Ovary (tissue), 9 donors: ENCODE data around the gene TMEM63B. TPM values are rescaled to one million over a fixed set of nuclear protein-coding genes. Genes with fewer than 3 reads are reported as not detected.

Experiments used
- DNase-seq, 5 donors: peaks; one replicate each; pipeline ENCODE4 v3.0.0-alpha.2; 2019 to 2020
- H3K27ac ChIP-seq, 2 donors: fragments of 200-600 bp; one replicate each; pipeline versions ENCODE4 v1.5.1 to v1.8.0; 2019 to 2022
- H3K27me3 ChIP-seq: fragments of 200-600 bp; one replicate; pipeline ENCODE4 v1.8.0; 2022
- H3K36me3 ChIP-seq: fragments of 200-600 bp; sonication (generic); one replicate; pipeline ENCODE4 v1.5.1; 2019
- H3K4me1 ChIP-seq: one replicate; pipeline ENCODE4 v1.8.1; 2013; ENCODE audit warnings: mild to moderate bottlenecking, moderate library complexity; ENCODE audit not compliant: insufficient read depth
- H3K4me3 ChIP-seq: fragments of 200-600 bp; sonication (generic); one replicate; pipeline ENCODE4 v1.5.1; 2017
- H3K9me3 ChIP-seq, 2 donors: fragments of 200-600 bp in 1 of 2; sonication (generic) in 1 of 2; one replicate each; pipeline versions ENCODE4 v1.5.1 to v1.8.1; 2013 to 2019; ENCODE audit warnings: mild to moderate bottlenecking in 1 of 2, moderate library complexity in 1 of 2
- EP300 ChIP-seq: sonication (generic); formaldehyde crosslinking; IDR thresholded peaks from one replicate; pipeline ENCODE4 v1.6.1; 2017; ENCODE audit warnings: antibody characterized with exemption
- POLR2A ChIP-seq: fragments of 450-650 bp; IDR thresholded peaks from one replicate; pipeline ENCODE4 v1.6.1; 2017; ENCODE audit warnings: antibody characterized with exemption, mild to moderate bottlenecking, moderate library complexity
- WGBS, 3 donors: extraction: QIAGEN DNeasy Blood & Tissue Kit in 1 of 3; methylation state at CpG; one replicate each; pipeline versions ENCODE4 v1.1.5 to v1.1.7; 2013 to 2017; 5-methylcytosine and 5-hydroxymethylcytosine counted together
- intact Hi-C, 4 donors: fragments of 100-400 bp; cut with DNase I; formaldehyde crosslinking; loops; one replicate each; pipeline versions ENCODE4 v1.11.0 to v1.15.1; 2022 to 2023
- polyA plus RNA-seq, 2 donors: library from polyadenylated mRNA; stranded (reverse); fragments of 200-250 nt in 1 of 2; fragments of 350-450 nt in 1 of 2; fragmentation: Illumina TruSeq in 1 of 2; extraction: RNeasy Lipid Tissue Mini Kit (QIAGEN cat#74804) in 1 of 2; gene quantifications; one replicate each; pipeline ENCODE4 v1.2.3, GENCODE V29; 2013 to 2014
- total RNA-seq, 7 donors: library from RNA; depleted of rRNA in 2 of 7; stranded (reverse); fragments of >200 nt in 2 of 7; fragmentation: NEBNext Ultra II Directional in 3 of 7; extraction: Animal tissue kit (Norgen Biotek cat#: 25700) in 3 of 7; gene quantifications; one replicate each; pipeline versions ENCODE4 v1.1.0 to v1.2.4, GENCODE V29; 2016 to 2023
- TF ChIP-seq, protein P1 (sequence below), 3 donors: fragments of 450-650 bp in 2 of 3; fragments of 200-600 bp in 1 of 3; IDR thresholded peaks; one replicate each; pipeline versions ENCODE4 v1.5.1 to v1.8.0; 2016 to 2022; ENCODE audit warnings: antibody characterized with exemption in 3 of 3, mild to moderate bottlenecking in 1 of 3
- donor health status: DM: no; HTN: no; CAD: no; lungs with moderate emphysema.
- donor health status: DM: no; HTN: no; CAD: no.
- donor health status: Bipolar disorder and iron deficiency.
- donor health status: DM: yes; HTN: yes; CAD: no.
- donor health status: DM: no; HTN: no; CAD: no.
- donor health status: DM: yes; HTN: yes; CAD: no.

TMEM63B gene
- total and polyA plus RNA-seq, 9 donors: 7.5 to 25.7 (median 16.5) TPM

DNA sequence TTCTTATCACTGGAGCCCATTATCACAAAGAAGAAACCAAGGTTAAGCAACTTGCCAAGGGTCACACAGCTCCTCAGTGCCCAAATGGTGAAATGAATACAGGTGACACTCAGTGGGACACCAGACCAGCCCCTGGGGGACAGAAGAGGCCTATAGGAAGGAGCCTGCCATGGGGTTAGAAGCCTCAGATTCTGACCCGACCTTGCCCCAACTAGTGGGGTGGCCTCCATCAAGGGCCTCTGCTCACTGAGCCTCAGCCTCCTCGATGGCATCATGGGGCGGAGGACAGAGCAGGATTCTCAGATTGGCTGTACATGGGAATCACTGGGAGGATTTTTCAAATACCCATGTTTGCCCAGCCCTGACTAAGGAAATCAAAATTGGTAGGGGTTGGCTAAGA lies 47.7 kb upstream of the TMEM63B start:
- H3K36me3 ChIP-seq: no peaks in the 10 kb centered on the region
- WGBS, 3 donors: 81 to 87% (median 82%) methylated on average over 3 of the region's 3 CpGs
- intact Hi-C loops: loop anchor here (2.0 to 10.0 kb wide), 6 partner anchors 311 to 475 kb away; no protein-coding TSS in a partner anchor
- no peak overlapping the region for H3K4me3 ChIP-seq
- no peak for TF ChIP-seq POLR2A
- TF ChIP-seq, protein P1, sequence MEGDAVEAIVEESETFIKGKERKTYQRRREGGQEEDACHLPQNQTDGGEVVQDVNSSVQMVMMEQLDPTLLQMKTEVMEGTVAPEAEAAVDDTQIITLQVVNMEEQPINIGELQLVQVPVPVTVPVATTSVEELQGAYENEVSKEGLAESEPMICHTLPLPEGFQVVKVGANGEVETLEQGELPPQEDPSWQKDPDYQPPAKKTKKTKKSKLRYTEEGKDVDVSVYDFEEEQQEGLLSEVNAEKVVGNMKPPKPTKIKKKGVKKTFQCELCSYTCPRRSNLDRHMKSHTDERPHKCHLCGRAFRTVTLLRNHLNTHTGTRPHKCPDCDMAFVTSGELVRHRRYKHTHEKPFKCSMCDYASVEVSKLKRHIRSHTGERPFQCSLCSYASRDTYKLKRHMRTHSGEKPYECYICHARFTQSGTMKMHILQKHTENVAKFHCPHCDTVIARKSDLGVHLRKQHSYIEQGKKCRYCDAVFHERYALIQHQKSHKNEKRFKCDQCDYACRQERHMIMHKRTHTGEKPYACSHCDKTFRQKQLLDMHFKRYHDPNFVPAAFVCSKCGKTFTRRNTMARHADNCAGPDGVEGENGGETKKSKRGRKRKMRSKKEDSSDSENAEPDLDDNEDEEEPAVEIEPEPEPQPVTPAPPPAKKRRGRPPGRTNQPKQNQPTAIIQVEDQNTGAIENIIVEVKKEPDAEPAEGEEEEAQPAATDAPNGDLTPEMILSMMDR (IDR thresholded peaks at IDR 0.05): no peak
- no peak for TF ChIP-seq EP300
- H3K27me3 ChIP-seq: no peaks in the 10 kb centered on the region
- no peak for DNase-seq
- H3K4me1 ChIP-seq: no peaks in the 10 kb centered on the region
- H3K27ac ChIP-seq: no peak overlapping the region
- H3K9me3 ChIP-seq: no peaks in the 10 kb centered on the region

DNA sequence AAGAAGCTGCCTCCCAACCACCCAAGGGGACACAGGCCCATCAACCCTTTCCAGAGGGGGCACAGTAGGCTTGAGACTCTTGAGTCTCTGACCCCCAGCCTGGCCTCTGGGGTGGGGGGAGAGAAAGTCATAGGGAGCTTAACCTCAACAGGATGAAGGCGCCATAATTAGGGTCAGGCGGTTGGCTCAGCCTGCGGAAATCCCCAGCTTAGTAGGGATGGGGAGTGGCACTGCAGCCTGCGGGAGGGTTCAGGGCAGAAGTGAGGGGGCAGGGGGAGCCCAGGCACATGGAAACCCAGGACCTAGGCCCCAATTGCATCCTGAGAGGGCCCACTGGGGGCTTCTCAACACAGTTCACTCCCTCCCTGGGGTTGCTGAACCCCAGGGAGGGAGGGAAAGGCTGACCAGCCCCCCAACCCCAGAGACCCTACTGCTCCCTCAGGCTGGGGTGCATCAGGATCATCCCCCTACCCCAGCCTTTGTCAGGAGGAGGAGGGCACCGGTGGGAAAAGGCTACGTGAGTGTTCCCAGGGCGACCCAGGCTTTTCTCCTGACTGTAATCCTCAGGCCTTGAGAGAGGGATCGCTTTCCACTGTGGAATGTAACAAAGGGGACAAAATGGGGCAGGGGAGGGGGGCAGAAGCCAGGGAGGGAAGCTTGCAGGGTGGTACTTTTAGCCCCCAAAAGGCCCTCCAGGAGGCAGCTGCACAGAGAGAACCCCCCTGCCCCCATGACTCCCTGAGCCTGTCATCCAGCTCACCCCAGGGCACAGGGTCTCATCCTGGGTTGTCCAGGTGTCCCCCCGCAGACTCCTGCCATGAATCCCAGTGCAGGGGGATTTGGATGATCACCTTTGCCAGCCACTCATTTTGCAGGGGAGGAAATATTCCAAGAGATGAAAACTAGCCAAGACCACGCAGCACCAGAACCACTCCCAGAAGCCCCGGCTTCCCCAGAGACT lies 46.5 kb upstream of the TMEM63B start:
- intact Hi-C loops: no loop called here
- WGBS, 3 donors: 78 to 80% (median 79%) methylated on average over 11 of the region's 11 CpGs
- DNase-seq: no peak
- no peak for TF ChIP-seq POLR2A
- TF ChIP-seq, protein P1 (IDR thresholded peaks at IDR 0.05): no peak
- no peak for TF ChIP-seq EP300
- Histone ChIP-seq H3K4me3 (no peak overlapping the region), H3K36me3 (no peaks in the 10 kb centered on the region), H3K9me3 (no peaks in the 10 kb centered on the region), H3K4me1 (no peaks in the 10 kb centered on the region), H3K27me3 (no peaks in the 10 kb centered on the region), H3K27ac (no peak overlapping the region)

DNA sequence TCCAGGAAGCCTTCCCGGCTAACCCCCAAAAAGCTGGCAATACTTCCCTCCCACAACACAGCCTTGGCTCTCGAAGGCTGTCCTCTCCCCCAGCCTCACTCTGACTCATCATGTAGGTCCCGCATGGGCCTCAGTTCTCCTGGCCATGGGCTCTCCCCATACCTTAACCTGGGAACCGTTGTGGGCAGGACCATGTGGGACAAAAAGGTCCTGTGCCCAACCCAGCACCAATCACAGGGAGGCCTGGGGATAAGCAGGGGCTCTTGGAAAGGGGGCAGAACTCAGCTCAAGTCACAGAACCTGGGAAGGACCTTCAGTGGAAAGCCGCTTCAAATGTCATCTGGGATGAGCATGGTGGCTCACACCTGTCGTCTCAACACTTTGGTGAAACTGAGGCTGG lies 45.6 kb upstream of the TMEM63B start:
- TF ChIP-seq EP300: no peak
- TF ChIP-seq, protein P1 (IDR thresholded peaks at IDR 0.05): no peak
- TF ChIP-seq POLR2A: no peak
- H3K27ac ChIP-seq: no peak overlapping the region

DNA sequence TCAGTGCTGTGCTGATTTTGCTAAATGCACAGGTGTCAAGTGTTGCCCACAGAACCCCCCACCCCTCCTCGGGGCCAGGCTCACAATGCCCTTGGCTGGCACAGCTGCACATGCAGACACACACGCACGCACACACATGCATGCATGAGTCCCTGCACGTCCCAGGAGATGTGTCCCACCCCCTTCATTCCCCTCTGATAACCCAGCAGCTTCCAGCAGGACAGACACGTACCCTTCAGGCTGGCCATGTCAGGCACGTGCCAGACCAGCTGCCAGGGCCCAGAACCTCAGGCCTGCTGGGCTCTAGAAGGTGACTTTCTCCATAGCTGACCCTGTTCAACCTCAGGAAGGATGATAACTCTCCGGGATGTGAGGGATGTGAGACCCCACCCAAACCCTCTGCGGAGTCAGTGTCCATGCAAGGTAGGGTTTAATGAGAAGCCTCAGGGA lies 44.5 kb upstream of the TMEM63B start:
- no peaks in the 10 kb centered on the region for H3K27me3 ChIP-seq
- intact Hi-C loops: no loop called here
- DNase-seq: no peak
- 78 to 87% (median 85%) methylated on average over 8 of the region's 8 CpGs for WGBS, 3 donors
- H3K4me3 ChIP-seq: no peak overlapping the region
- no peak overlapping the region for H3K27ac ChIP-seq
- H3K36me3 ChIP-seq: no peaks in the 10 kb centered on the region
- TF ChIP-seq, protein P1 (IDR thresholded peaks at IDR 0.05): no peak
- TF ChIP-seq EP300 (no peak), POLR2A (no peak)
- no peaks in the 10 kb centered on the region for H3K9me3 ChIP-seq
- H3K4me1 ChIP-seq: no peaks in the 10 kb centered on the region

More for the DNA sequence above, 45.6 kb upstream of the TMEM63B start:
- no peaks in the 10 kb centered on the region for H3K36me3 ChIP-seq
- intact Hi-C loops: no loop called here
- H3K9me3 ChIP-seq: no peaks in the 10 kb centered on the region
- no peak overlapping the region for H3K4me3 ChIP-seq
- no peaks in the 10 kb centered on the region for H3K4me1 ChIP-seq
- 76 to 90% (median 88%) methylated on average over 6 of the region's 6 CpGs for WGBS, 3 donors
- H3K27me3 ChIP-seq: no peaks in the 10 kb centered on the region
- no peak for DNase-seq
